Medulla oblongata (tissue), 1 donor: Measurements from ENCODE around the gene CMTM5.
"Not testable (repeated sequence)": the region's sequence is repeated elsewhere in the genome, so short reads cannot be mapped to it uniquely, and the experiment has no call there.

Experiments
- DNase-seq: peaks from one replicate; pipeline ENCODE4 v3.0.0-alpha.2; 2015; ENCODE audit errors: extremely low spot score

Gene CMTM5

GRCh38 chr14:23398348-23398747 is 21.5 kb downstream of the CMTM5 start:
- DNase-seq = no peak

- no peak for DNase-seq
These were observed 22.3 kb downstream of the CMTM5 start for GRCh38 chr14:23399136-23399535.

GRCh38 chr14:23399591-23399990 is 22.7 kb downstream of the CMTM5 start:
- DNase-seq = no peak

- DNase-seq = not testable (repeated sequence)
These were observed 23.8 kb downstream of the CMTM5 start for GRCh38 chr14:23400496-23401149.

GRCh38 chr14:23401291-23401690 is 24.4 kb downstream of the CMTM5 start:
- DNase-seq = no peak

DNA sequence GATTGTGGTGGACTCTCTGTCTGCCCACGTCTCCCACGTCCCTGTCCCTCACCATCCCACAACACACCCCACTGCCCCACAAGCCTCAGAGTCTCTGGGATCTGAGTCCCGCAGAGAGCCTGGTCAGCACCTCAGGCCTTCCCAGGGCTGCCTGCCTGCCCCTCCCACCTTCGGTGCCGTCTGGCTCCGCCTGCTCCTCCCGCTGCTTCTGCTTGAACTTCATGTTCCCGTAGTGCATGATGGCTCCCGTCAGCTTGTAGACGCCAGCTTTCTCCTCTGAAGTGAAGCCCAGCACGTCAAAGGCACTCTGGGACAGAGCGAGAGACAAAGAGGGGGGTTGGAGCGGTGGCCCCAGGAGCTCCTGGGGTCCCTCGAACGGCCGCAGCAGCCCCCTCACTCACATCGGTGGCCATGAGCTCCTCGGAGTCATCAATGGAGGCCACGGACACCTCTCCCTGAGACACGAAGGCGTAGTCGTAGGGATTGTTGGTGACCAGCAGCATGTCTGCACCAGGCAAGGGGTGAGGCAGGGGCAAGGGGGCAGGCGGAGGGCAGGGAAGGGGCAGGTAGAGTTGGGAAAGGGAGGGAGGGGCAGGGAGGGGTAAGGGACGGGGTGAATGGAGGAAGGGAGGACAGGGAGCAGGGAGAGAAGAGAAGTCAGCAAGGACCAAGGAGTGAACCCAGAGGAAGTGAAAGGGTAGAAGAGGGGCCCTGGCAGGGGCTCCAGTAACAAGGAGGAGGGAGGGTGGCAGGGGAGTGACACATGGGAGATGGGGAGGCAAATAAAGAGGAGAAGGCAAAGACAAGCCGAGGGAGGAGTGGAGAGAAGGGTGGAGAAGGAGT is 25.7 kb downstream of the CMTM5 start:
- no peak for DNase-seq

DNA sequence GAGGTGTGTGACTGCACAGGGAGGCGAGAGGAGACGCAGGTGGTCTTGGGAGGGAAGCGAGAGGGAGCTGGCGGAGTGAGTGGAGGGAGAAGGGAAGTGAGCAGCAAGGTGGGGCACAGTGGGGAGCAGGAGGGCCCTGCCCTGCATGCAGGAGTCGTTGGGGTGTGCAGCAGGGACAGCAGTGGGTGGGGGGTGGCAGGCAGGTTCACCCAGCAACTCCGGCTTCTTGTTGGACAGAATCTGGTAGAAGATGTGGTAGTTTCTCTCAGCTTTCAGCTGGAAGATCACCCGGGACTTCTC is 26.2 kb downstream of the CMTM5 start:
- DNase-seq = no peak

- DNase-seq = no peak
These were observed 27.1 kb downstream of the CMTM5 start for GRCh38 chr14:23403908-23404307.

DNA sequence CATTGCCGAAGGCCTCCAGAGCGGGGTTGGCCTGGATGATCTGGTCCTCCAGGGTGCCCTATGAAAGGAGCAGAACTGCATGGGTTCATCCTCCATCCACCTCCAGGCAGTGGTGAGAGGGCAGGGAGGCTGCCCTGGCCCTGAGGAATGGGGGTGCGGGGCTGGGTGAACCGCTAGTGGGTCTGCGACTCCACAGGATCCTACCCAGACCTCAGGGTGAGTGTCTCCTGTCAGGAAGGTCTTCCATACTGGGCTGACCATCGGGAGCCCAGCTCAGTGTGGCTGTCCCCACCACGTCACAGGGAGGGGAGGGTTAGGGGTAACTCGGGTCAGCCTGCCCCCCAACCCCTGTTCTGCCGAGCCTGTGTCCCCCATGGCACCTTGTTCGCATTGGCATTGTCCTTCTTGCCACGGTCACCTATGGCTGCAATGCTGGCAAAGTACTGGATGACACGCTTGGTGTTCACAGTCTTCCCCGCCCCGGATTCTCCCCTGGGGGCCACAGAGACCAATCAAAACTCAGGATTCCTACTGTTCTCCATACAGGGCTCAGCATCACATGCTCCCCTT is 27.6 kb downstream of the CMTM5 start:
- no peak for DNase-seq

GRCh38 chr14:23405096-23405495 is 28.2 kb downstream of the CMTM5 start:
- no peak for DNase-seq

- DNase-seq = no peak
These were observed 28.7 kb downstream of the CMTM5 start for GRCh38 chr14:23405516-23406025.

DNA sequence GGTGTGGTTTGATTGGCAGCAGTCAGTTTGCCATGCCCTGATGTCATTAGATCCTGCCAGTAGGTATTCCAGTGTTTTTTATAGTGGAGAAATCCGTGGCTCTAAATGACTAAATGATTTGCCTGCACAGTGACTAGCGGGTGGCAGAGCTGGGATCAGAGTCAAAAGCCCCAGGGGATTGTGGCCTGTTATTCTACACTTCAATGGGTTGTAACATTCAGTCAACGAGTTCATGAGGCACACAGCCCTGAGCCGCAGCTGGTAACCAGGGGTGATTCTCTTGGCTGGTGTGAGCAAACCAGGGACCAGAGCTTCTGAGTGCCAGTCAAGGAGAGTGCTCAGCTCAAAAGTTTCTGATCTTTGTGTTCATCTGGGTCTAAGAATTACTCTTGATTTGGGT is 29.4 kb downstream of the CMTM5 start:
- peak; percentile 60 for DNase-seq

- no peak for DNase-seq
These were observed 30.0 kb downstream of the CMTM5 start for GRCh38 chr14:23406725-23407355.

DNA sequence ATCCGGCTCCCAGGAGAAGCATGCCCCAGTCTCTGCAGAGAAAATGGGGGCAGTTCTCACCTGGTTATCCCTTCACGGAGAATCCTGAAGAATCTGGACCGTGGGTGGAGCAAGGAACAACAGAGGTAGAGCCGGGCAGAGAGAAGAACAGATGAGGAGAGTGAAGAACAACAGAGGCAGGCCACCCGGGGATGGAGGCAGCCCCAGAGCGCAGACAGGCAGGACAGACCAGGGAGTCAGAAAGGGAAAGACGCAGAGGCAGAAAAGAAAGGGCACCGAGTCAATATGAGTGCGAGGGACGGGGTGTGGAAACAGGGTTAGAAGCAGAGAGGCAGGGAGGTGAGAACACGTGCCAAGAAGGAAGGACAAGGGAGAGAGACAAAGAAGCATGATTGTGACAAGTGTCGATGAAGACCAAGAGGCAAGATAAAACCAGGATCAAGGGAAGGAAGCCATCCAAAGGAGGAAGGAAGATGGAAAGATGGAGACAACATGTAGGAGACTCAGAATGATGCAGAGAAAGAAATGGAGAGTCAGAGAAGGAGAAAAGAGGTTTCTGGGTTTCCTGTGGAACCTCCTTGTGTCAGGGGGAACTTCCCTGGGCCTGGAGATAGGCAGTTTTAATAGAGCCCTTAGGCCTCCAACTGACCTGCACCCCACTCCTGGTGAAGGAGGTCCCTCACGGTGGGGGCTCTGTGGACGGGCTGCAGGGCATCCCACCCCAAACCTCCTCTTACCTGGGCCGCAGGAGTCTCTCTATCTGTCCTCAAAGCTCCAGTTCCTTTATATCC is 30.9 kb downstream of the CMTM5 start, which contains the start of gene MYH6:
TSS of gene MYH6 (minus strand) at position 758 of the 791 bp plus-strand sequence. CDS start 1,050 bp downstream, outside the sequence.
- DNase-seq = no peak

DNA sequence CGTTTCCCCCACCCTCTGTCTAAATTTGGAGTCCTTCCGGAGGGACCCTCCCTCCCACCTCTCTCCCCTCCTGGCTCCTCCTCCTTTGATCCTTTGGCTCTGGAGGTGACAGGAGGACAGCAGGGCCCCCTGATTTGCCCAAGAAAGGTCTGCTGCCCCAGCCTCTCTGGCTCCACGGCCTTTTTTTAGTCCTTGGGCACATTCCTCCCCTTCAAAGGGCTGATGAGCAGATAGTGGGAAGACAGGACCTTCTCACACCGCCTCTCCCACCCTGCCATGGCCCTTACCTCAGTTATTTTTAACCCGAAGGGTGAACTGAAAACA is 31.4 kb downstream of the CMTM5 start:
- DNase-seq = no peak

GRCh38 chr14:23409475-23409874 is 32.6 kb downstream of the CMTM5 start:
- no peak for DNase-seq

- no peak for DNase-seq
These were observed 33.3 kb downstream of the CMTM5 start for GRCh38 chr14:23409966-23410635.

- DNase-seq = no peak
These were observed 35.0 kb downstream of the CMTM5 start for GRCh38 chr14:23411563-23412525.

GRCh38 chr14:23413681-23414080 is 36.8 kb downstream of the CMTM5 start:
- DNase-seq = no peak

DNA sequence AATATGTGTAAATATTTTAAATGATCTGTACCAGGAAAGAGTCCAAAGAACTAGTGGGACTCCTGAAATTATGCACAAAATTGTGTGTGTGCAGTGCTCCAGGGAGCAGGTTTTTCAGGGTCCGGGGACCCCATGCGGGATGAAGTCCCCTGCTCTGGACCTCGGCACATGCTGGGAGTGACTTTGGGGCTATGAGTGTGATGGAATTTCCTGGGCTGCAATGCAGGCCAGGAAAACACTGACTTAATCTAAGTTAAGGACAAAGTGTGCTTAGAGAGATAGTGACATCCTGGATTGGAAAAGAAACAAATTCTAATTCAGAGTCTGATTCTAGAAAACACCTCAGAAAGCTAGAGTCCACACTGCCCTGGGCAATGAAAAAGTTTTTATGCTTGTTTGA is 37.4 kb downstream of the CMTM5 start:
- DNase-seq = no peak
